HFFc6 (cell line): ENCODE data around the gene PLCL2. TPM values are rescaled to one million over a fixed set of nuclear protein-coding genes. Genes with fewer than 3 reads are reported as not detected.

Experiments
- DNase-seq: peaks from one replicate; pipeline ENCODE4 v3.0.0-alpha.2; 2018
- H3K27ac Mint-ChIP-seq: 2 replicates; pipeline ENCODE4 v1.8.0; 2020; ENCODE audit warnings: mild to moderate bottlenecking, mixed read lengths
- H3K27me3 Mint-ChIP-seq: 2 replicates; pipeline ENCODE4 v1.8.0; 2021; ENCODE audit warnings: mild to moderate bottlenecking, moderate library complexity, mixed read lengths; ENCODE audit not compliant: insufficient read depth
- H3K36me3 Mint-ChIP-seq: 2 replicates; pipeline ENCODE4 v1.8.0; 2021; ENCODE audit warnings: low read depth, mixed read lengths
- H3K4me1 Mint-ChIP-seq: 2 replicates; pipeline ENCODE4 v1.8.0; 2020; ENCODE audit warnings: low read depth, mixed read lengths
- H3K4me3 Mint-ChIP-seq: 2 replicates; pipeline ENCODE4 v1.8.0; 2020; ENCODE audit warnings: mild to moderate bottlenecking, moderate library complexity, mixed read lengths
- H3K9me3 Mint-ChIP-seq: 2 replicates; pipeline ENCODE4 v1.8.0; 2020; ENCODE audit warnings: mild to moderate bottlenecking, mixed read lengths
- total RNA-seq, 6 experiments: library from RNA; stranded (reverse); fragmentation: NEBNext Ultra II Directional; extraction: Animal tissue kit (Norgen Biotek cat#: 25700); gene quantifications; 2 replicates in 1 of 6; 3 replicates in 5 of 6; pipeline ENCODE4 v1.2.3, GENCODE V29; 2021
- TF ChIP-seq, protein P1 (sequence below): fragments of 200-600 bp; sonication (generic); IDR thresholded peaks from 2 replicates; pipeline ENCODE4 v1.5.0; 2021; ENCODE audit warnings: antibody characterized with exemption, mild to moderate bottlenecking

Gene PLCL2
- total RNA-seq, 6 experiments from 2014 or later, result 3.9 to 6.4 (median 5.7) TPM

DNA sequence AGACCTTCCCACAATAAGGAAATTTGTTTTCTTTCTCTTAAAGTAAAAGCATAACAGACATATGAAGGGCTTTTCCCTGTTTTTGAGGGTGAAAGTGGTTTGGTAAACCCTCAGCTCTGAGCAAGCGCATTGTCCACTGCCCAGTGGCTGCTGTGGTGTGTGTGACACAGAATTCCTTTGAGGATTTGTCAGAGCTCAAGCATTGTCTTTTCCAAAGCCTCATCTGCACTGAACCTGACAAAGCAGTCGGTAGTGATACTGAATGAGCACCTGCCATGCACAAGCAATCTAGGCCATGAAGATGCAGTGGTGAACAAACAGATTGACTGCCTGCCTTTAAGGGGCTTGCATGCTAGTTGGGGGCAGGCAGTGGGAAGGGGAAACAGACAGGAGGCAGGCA lies 128.3 kb downstream of the PLCL2 start:
- no peak overlapping the region for H3K27ac Mint-ChIP-seq
- H3K27me3 Mint-ChIP-seq, result no peaks in the 10 kb centered on the region; the same call in 1 of the 2 replicates
- DNase-seq, result no peak
- H3K4me1 Mint-ChIP-seq, result peaks cover 7% of the 10 kb centered on the region
- H3K9me3 Mint-ChIP-seq, result no peaks in the 10 kb centered on the region
- no peak overlapping the region for H3K4me3 Mint-ChIP-seq
- TF ChIP-seq, protein P1, sequence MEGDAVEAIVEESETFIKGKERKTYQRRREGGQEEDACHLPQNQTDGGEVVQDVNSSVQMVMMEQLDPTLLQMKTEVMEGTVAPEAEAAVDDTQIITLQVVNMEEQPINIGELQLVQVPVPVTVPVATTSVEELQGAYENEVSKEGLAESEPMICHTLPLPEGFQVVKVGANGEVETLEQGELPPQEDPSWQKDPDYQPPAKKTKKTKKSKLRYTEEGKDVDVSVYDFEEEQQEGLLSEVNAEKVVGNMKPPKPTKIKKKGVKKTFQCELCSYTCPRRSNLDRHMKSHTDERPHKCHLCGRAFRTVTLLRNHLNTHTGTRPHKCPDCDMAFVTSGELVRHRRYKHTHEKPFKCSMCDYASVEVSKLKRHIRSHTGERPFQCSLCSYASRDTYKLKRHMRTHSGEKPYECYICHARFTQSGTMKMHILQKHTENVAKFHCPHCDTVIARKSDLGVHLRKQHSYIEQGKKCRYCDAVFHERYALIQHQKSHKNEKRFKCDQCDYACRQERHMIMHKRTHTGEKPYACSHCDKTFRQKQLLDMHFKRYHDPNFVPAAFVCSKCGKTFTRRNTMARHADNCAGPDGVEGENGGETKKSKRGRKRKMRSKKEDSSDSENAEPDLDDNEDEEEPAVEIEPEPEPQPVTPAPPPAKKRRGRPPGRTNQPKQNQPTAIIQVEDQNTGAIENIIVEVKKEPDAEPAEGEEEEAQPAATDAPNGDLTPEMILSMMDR, result no peak
- no peaks in the 10 kb centered on the region for H3K36me3 Mint-ChIP-seq

DNA sequence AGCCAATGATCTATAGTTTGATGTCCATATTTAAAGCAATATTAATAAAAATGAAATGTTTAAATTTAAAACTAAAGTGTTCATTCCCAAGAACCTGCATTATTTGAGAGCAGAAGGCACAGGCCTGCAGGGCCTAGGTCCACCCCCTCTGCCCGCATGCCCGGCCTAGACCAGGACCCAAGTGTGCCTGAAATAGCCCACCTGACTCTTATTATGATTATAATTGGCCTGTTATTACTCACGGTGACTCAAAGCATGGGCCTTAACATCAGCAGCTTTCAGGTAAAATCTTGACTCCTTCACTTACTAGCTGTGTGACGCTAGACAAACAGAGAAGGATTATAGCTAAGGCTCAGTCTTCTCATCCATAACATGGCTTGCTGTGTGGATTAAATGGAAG lies 128.8 kb downstream of the PLCL2 start:
- H3K36me3 Mint-ChIP-seq, result no peaks in the 10 kb centered on the region
- peaks cover 7% of the 10 kb centered on the region for H3K4me1 Mint-ChIP-seq
- H3K27me3 Mint-ChIP-seq, result no peaks in the 10 kb centered on the region; the same call in 1 of the 2 replicates
- TF ChIP-seq, protein P1, result no peak
- no peak overlapping the region for H3K27ac Mint-ChIP-seq
- DNase-seq, result no peak
- no peak overlapping the region for H3K4me3 Mint-ChIP-seq
- no peaks in the 10 kb centered on the region for H3K9me3 Mint-ChIP-seq

DNA sequence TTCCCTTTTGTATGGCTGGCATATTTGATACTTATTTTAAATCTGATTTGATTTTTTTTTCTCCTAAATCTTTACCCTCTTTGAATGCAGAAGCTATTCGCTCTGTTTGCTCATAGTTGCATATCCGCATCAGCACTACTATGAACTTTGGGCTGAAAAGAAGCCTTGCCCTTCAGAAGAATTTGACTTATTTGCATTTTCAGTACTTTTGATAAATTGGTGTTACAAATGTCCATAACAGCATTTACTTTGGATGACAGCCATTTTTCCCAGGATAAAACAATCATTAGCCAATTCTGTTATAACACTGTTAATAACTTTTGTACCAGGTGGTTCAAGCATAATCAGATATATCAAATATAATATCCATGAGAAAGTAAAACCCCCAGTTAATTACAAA lies 129.5 kb downstream of the PLCL2 start:
- DNase-seq, result no peak
- H3K9me3 Mint-ChIP-seq, result no peaks in the 10 kb centered on the region
- TF ChIP-seq, protein P1, result no peak
- no peaks in the 10 kb centered on the region for H3K36me3 Mint-ChIP-seq
- H3K27me3 Mint-ChIP-seq, result no peaks in the 10 kb centered on the region; the same call in 1 of the 2 replicates
- H3K4me3 Mint-ChIP-seq, result no peak overlapping the region
- H3K27ac Mint-ChIP-seq, result no peak overlapping the region
- peaks cover 7% of the 10 kb centered on the region for H3K4me1 Mint-ChIP-seq

DNA sequence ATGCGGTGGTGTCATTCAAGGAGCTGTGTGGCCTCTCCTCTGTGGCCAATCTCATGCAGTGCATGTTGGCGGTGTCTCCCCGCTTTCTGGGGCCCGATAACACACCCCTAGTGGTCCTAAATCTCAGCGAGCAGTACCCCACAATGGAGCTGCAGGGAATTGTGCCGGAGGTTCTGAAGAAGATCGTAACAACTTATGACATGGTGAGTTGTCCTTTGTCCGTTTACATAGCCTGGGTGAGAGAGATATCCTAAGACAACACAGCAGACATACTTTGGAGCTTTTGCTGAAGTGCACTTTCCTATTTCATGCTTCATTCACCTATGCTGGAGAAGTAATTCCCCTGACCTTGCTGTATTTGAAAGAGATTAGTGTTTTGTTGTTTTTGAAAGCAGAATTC lies 130.0 kb downstream of the PLCL2 start:
- Mint-ChIP-seq H3K27ac (no peak overlapping the region), H3K9me3 (no peaks in the 10 kb centered on the region), H3K4me1 (peaks cover 7% of the 10 kb centered on the region), H3K27me3 (no peaks in the 10 kb centered on the region; the same call in 1 of the 2 replicates), H3K4me3 (no peak overlapping the region), H3K36me3 (no peaks in the 10 kb centered on the region)
- TF ChIP-seq, protein P1, result no peak
- no peak for DNase-seq

DNA sequence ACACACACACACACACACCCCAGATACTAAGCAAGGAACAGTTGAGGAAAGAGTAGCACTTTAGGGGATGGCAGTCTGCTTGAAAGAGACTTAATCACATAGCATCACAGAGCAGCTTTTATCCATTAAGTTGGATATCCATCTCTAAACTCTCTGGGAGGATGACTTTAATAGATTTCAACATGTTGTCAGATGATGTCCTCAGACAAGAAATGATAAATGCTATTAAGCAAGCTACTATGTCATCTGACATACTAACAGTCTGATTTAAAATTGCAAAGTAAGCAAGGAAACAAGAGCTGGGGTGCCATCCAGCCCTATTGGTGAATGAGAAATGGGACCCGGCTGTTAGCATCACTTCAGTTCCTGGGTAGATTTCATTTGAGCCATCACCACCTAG lies 136.9 kb downstream of the PLCL2 start:
- Mint-ChIP-seq H3K36me3 (peaks cover 9% of the 10 kb centered on the region; the same call in 1 of the 2 replicates), H3K4me1 (peaks cover 16% of the 10 kb centered on the region), H3K27me3 (no peaks in the 10 kb centered on the region), H3K4me3 (no peak overlapping the region), H3K9me3 (no peaks in the 10 kb centered on the region), H3K27ac (no peak overlapping the region)
- TF ChIP-seq, protein P1, result no peak
- no peak for DNase-seq
